ENCODE data around the gene CACNA1C. TPM values are rescaled to one million over a fixed set of nuclear protein-coding genes. Genes with fewer than 3 reads are reported as not detected.

CACNA1C gene
- total RNA-seq, 1 experiment from 2014 or later = not detected

GRCh38 chr12:2397356-2398045 lies 344.7 kb downstream of the CACNA1C start:
- POLR2A ChIA-PET (ENCODE audit: unreplicated experiment) = no interaction called here

GRCh38 chr12:2401040-2401439 lies 348.3 kb downstream of the CACNA1C start:
- Histone ChIP-seq H3K9me3 (ENCODE audit: insufficient read depth, low read depth) (no peaks in the 10 kb centered on the region), H3K4me1 (replicated peaks; ENCODE audit: insufficient read depth) (no peaks in the 10 kb centered on the region), H3K4me3 (no peak overlapping the region), H3K9me2 (ENCODE audit: insufficient read depth) (no peaks in the 10 kb centered on the region), H2AFZ (no peak overlapping the region), H3K4me2 (no peak overlapping the region), H3K79me2 (ENCODE audit: low read depth) (no peaks in the 10 kb centered on the region), H3K27me3 (ENCODE audit: insufficient read depth, low read depth) (peaks cover 75% of the 10 kb centered on the region), H4K20me1 (ENCODE audit: insufficient read depth) (no peaks in the 10 kb centered on the region), H3F3A (ENCODE audit: insufficient read depth, low read depth) (no peaks in the 10 kb centered on the region), H3K36me3 (ENCODE audit: low read depth) (no peaks in the 10 kb centered on the region), H3K27ac (no peak overlapping the region)
- CTCF ChIA-PET = no interaction called here
- intact Hi-C loops (cut with micrococcal nuclease; ENCODE audit: unreplicated experiment) = no loop called here
- POLR2A ChIA-PET (ENCODE audit: unreplicated experiment) = no interaction called here
- no peak for DNase-seq
- BruUV-seq (replicated peaks) = no TSS peak
- TF ChIP-seq EZH2 (IDR thresholded peaks at IDR 0.05; ENCODE audit: low read depth) (no peak), CTCF (conservative IDR thresholded peaks at IDR 0.05) (no peak)

More at GRCh38 chr12:2397356-2398045, 344.7 kb downstream of the CACNA1C start:
- no peaks in the 10 kb centered on the region for H3K9me2 ChIP-seq (ENCODE audit: insufficient read depth)
- H3K27me3 ChIP-seq (ENCODE audit: insufficient read depth, low read depth) = peaks cover 58% of the 10 kb centered on the region
- H3K4me1 ChIP-seq (replicated peaks; ENCODE audit: insufficient read depth) = no peaks in the 10 kb centered on the region
- intact Hi-C loops (cut with micrococcal nuclease; ENCODE audit: unreplicated experiment) = no loop called here
- no peak overlapping the region for H2AFZ ChIP-seq
- no peak for DNase-seq
- CTCF ChIA-PET = no interaction called here
- no TSS peak for BruUV-seq (replicated peaks)
- no peak overlapping the region for H3K27ac ChIP-seq
- no peak overlapping the region for H3K4me3 ChIP-seq
- H3K4me2 ChIP-seq = no peak overlapping the region
- H3K36me3 ChIP-seq (ENCODE audit: low read depth) = no peaks in the 10 kb centered on the region
- H3F3A ChIP-seq (ENCODE audit: insufficient read depth, low read depth) = no peaks in the 10 kb centered on the region
- TF ChIP-seq CTCF (conservative IDR thresholded peaks at IDR 0.05) = no peak
- no peak for TF ChIP-seq EZH2 (IDR thresholded peaks at IDR 0.05; ENCODE audit: low read depth)
- no peaks in the 10 kb centered on the region for H3K9me3 ChIP-seq (ENCODE audit: insufficient read depth, low read depth)
- no peaks in the 10 kb centered on the region for H3K79me2 ChIP-seq (ENCODE audit: low read depth)
- no peaks in the 10 kb centered on the region for H4K20me1 ChIP-seq (ENCODE audit: insufficient read depth)

GRCh38 chr12:2402073-2402579 lies 349.3 kb downstream of the CACNA1C start:
- no peak for DNase-seq
- TF ChIP-seq EZH2 (IDR thresholded peaks at IDR 0.05; ENCODE audit: low read depth) = no peak
- TF ChIP-seq CTCF (conservative IDR thresholded peaks at IDR 0.05) = no peak
- no TSS peak for BruUV-seq (replicated peaks)

More at GRCh38 chr12:2402073-2402579, 349.3 kb downstream of the CACNA1C start:
- Histone ChIP-seq H3K9me2 (ENCODE audit: insufficient read depth) (no peaks in the 10 kb centered on the region), H4K20me1 (ENCODE audit: insufficient read depth) (no peaks in the 10 kb centered on the region), H3F3A (ENCODE audit: insufficient read depth, low read depth) (no peaks in the 10 kb centered on the region), H3K27me3 (ENCODE audit: insufficient read depth, low read depth) (peaks cover 76% of the 10 kb centered on the region), H3K36me3 (ENCODE audit: low read depth) (no peaks in the 10 kb centered on the region), H3K27ac (no peak overlapping the region), H3K4me2 (no peak overlapping the region), H3K4me3 (no peak overlapping the region), H3K9me3 (ENCODE audit: insufficient read depth, low read depth) (no peaks in the 10 kb centered on the region), H3K4me1 (replicated peaks; ENCODE audit: insufficient read depth) (no peaks in the 10 kb centered on the region), H3K79me2 (ENCODE audit: low read depth) (no peaks in the 10 kb centered on the region), H2AFZ (no peak overlapping the region)
- CTCF ChIA-PET = no interaction called here
- POLR2A ChIA-PET (ENCODE audit: unreplicated experiment) = no interaction called here
- intact Hi-C loops (cut with micrococcal nuclease; ENCODE audit: unreplicated experiment) = no loop called here

Data from PC-9 (cell line).